Panc1 (cell line): ENCODE results near the gene ZNF800.

Source experiments
- POLR2AphosphoS5 ChIP-seq: IDR thresholded peaks from 2 replicates; pipeline ENCODE4 v1.6.1; 2012; ENCODE audit warnings: mild to moderate bottlenecking, low read depth, low read length, moderate library complexity
- REST ChIP-seq, 2 experiments: IDR thresholded peaks; 2 replicates each; pipeline ENCODE4 v1.6.1; 2011 to 2012; ENCODE audit warnings: low read depth in 2 of 2, control low read depth in 1 of 2, low read length in 1 of 2, mild to moderate bottlenecking in 1 of 2, moderate library complexity in 1 of 2; ENCODE audit not compliant: insufficient read depth in 1 of 2
- SIN3A ChIP-seq: IDR thresholded peaks from 2 replicates; pipeline ENCODE4 v1.6.1; 2012; ENCODE audit warnings: low read depth, mild to moderate bottlenecking, low read length, moderate library complexity, borderline replicate concordance; ENCODE audit not compliant: insufficient read depth
- TF ChIP-seq, protein P1 (sequence below): fragments of 450-650 bp; IDR thresholded peaks from 2 replicates; pipeline ENCODE4 v1.5.1; 2017; ENCODE audit warnings: mild to moderate bottlenecking

DNA sequence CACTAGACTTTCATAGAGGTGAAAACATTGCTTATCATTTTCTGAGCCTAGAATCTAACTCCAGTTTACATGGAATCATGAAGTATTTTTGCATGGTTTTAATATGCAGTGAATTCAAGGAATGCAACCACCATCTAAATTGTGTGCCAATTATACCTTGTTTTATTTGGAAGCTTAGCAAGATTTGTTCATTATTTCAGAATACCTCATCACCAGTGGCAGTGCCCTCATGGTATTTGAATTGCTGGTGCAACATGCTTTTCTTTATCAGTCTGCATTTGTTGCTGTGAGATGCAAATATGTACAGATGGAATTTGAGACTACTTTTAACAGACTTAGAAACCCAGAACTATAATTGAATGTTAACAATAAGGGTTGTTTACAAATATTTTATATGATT, 18.7 kb upstream of the ZNF800 start:
- TF ChIP-seq, protein P1, sequence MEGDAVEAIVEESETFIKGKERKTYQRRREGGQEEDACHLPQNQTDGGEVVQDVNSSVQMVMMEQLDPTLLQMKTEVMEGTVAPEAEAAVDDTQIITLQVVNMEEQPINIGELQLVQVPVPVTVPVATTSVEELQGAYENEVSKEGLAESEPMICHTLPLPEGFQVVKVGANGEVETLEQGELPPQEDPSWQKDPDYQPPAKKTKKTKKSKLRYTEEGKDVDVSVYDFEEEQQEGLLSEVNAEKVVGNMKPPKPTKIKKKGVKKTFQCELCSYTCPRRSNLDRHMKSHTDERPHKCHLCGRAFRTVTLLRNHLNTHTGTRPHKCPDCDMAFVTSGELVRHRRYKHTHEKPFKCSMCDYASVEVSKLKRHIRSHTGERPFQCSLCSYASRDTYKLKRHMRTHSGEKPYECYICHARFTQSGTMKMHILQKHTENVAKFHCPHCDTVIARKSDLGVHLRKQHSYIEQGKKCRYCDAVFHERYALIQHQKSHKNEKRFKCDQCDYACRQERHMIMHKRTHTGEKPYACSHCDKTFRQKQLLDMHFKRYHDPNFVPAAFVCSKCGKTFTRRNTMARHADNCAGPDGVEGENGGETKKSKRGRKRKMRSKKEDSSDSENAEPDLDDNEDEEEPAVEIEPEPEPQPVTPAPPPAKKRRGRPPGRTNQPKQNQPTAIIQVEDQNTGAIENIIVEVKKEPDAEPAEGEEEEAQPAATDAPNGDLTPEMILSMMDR: no peak
- TF ChIP-seq POLR2AphosphoS5 (no peak), SIN3A (no peak), REST (IDR thresholded peaks at IDR 0.05; ENCODE audit: insufficient read depth in 1 of 2, low read depth in 2 of 2, low read length in 1 of 2) (no peak)
